IMR-90 (cell line): ENCODE measurements around the gene TMPRSS12. TPM values are rescaled to one million over a fixed set of nuclear protein-coding genes. Genes with fewer than 3 reads are reported as not detected.
A peak's percentile ranks its signal among the peaks of the same experiment; 100 is the strongest.

ENCODE experiments used
- ATAC-seq: fragments of 200-7000 bp; cut with Tn5 transposase; 2 replicates; pipeline ENCODE4 v1.9.1; 2020; ENCODE audit warnings: low read depth, mild to moderate bottlenecking, moderate library complexity
- BruUV-seq: library from RNA; stranded (reverse); fragments of 400-500 nt; replicated peaks from 2 replicates; lab custom pipeline; 2021; lab: Mats Ljungman, UMichigan
- CTCF ChIA-PET: fragments of 300-600 bp; formaldehyde crosslinking; extraction: SDS; loops from one replicate; lab custom pipeline; 2021; ENCODE audit warnings: antibody characterized with exemption; lab: Yijun Ruan, JAX
- POLR2A ChIA-PET: fragments of 300-600 bp; sonication (Branson Sonifier 250); formaldehyde crosslinking; loops from one replicate; lab custom pipeline; 2022; ENCODE audit warnings: antibody characterized with exemption; ENCODE audit not compliant: unreplicated experiment; lab: Charles Lee
- DNase-seq: peaks from one replicate; pipeline ENCODE4 v3.0.0; 2013
- H2AFZ ChIP-seq: replicated peaks from 2 replicates; pipeline ENCODE3; 2013; ENCODE audit warnings: low read length, mild to moderate bottlenecking; ENCODE audit not compliant: poor library complexity
- H2AK5ac ChIP-seq: 2 replicates; pipeline ENCODE4 v1.6.1; 2013; ENCODE audit warnings: low read depth, low read length, inconsistent platforms
- H2AK9ac ChIP-seq: replicated peaks from 2 replicates; pipeline ENCODE3; 2013; ENCODE audit warnings: mild to moderate bottlenecking, low read depth, low read length, moderate library complexity; ENCODE audit not compliant: poor library complexity
- H2BK120ac ChIP-seq: 2 replicates; pipeline ENCODE4 v1.6.1; 2013; ENCODE audit warnings: low read depth, low read length, inconsistent platforms
- H2BK15ac ChIP-seq: 3 replicates; pipeline ENCODE4 v1.6.1; 2013; ENCODE audit warnings: low read depth, low read length, inconsistent platforms
- H2BK20ac ChIP-seq: 2 replicates; pipeline ENCODE4 v1.6.1; 2013; ENCODE audit warnings: low read depth, mild to moderate bottlenecking, inconsistent platforms, low read length, moderate library complexity
- H2BK5ac ChIP-seq: 2 replicates; pipeline ENCODE4 v1.6.1; 2013; ENCODE audit warnings: mild to moderate bottlenecking, low read depth, low read length, inconsistent platforms; ENCODE audit not compliant: poor library complexity, severe bottlenecking
- H3K14ac ChIP-seq: replicated peaks from 2 replicates; pipeline ENCODE4 v1.6.1; 2013; ENCODE audit warnings: low read depth, low read length, inconsistent platforms
- H3K18ac ChIP-seq: 2 replicates; pipeline ENCODE4 v1.6.1; 2013; ENCODE audit warnings: low read depth, low read length, control low read depth
- H3K23ac ChIP-seq: 2 replicates; pipeline ENCODE4 v1.6.1; 2013; ENCODE audit warnings: low read depth, low read length, inconsistent platforms
- H3K27ac ChIP-seq: 2 replicates; pipeline ENCODE4 v1.5.1; 2013; ENCODE audit warnings: mild to moderate bottlenecking, control low read depth, low read length; ENCODE audit not compliant: insufficient read depth
- H3K27me3 ChIP-seq: 2 replicates; pipeline ENCODE4 v1.6.1; 2013; ENCODE audit warnings: low read length; ENCODE audit not compliant: control insufficient read depth, insufficient read depth
- H3K36me3 ChIP-seq: 2 replicates; pipeline ENCODE4 v1.6.1; 2013; ENCODE audit warnings: low read length, mixed read lengths; ENCODE audit not compliant: control insufficient read depth, insufficient read depth
- H3K4ac ChIP-seq: 2 replicates; pipeline ENCODE4 v1.6.1; 2013; ENCODE audit warnings: low read depth, low read length, inconsistent platforms
- H3K4me1 ChIP-seq: 2 replicates; pipeline ENCODE4 v1.6.1; 2013; ENCODE audit warnings: low read length, mixed read lengths; ENCODE audit not compliant: control insufficient read depth, insufficient read depth
- H3K4me2 ChIP-seq: 2 replicates; pipeline ENCODE4 v1.6.1; 2013; ENCODE audit warnings: low read depth, mild to moderate bottlenecking, control low read depth, low read length, moderate library complexity
- H3K4me3 ChIP-seq: 2 replicates; pipeline ENCODE4 v1.5.1; 2013; ENCODE audit warnings: low read depth, mild to moderate bottlenecking, control low read depth, low read length, moderate library complexity; ENCODE audit not compliant: insufficient read depth
- H3K56ac ChIP-seq: 2 replicates; pipeline ENCODE4 v1.6.1; 2013; ENCODE audit warnings: low read length, inconsistent platforms; ENCODE audit not compliant: insufficient read depth; ENCODE audit errors: extremely low read depth
- H3K79me1 ChIP-seq, 2 experiments: 2 replicates each; pipeline ENCODE4 v1.6.1; 2013; ENCODE audit warnings: low read length in 2 of 2, inconsistent platforms in 1 of 2, low read depth in 1 of 2
- H3K9ac ChIP-seq: 2 replicates; pipeline ENCODE4 v1.6.1; 2013; ENCODE audit warnings: low read depth, low read length, control low read depth
- H3K9me1 ChIP-seq: 2 replicates; pipeline ENCODE4 v1.6.1; 2013; ENCODE audit warnings: low read length, inconsistent platforms; ENCODE audit not compliant: insufficient read depth
- H3K9me3 ChIP-seq: 2 replicates; pipeline ENCODE4 v1.6.1; 2013; ENCODE audit warnings: low read length; ENCODE audit not compliant: control insufficient read depth, insufficient read depth
- H4K20me1 ChIP-seq: 2 replicates; pipeline ENCODE4 v1.6.1; 2013; ENCODE audit warnings: low read length, inconsistent platforms; ENCODE audit not compliant: insufficient read depth
- H4K5ac ChIP-seq: 2 replicates; pipeline ENCODE4 v1.6.1; 2013; ENCODE audit warnings: mild to moderate bottlenecking, low read depth, low read length, control low read depth
- H4K8ac ChIP-seq, 2 experiments: 2 replicates each; pipeline ENCODE4 v1.6.1; 2013; ENCODE audit warnings: low read depth in 2 of 2, low read length in 2 of 2, control low read depth in 1 of 2, inconsistent platforms in 1 of 2
- H4K91ac ChIP-seq: 2 replicates; pipeline ENCODE4 v1.6.1; 2013; ENCODE audit warnings: low read depth, low read length, inconsistent platforms; ENCODE audit not compliant: insufficient read depth
- CEBPB ChIP-seq: IDR thresholded peaks from 2 replicates; pipeline ENCODE4 v1.6.1; 2012; ENCODE audit warnings: low read depth, low read length, improper control_type of control experiment
- CHD1 ChIP-seq: IDR thresholded peaks from 2 replicates; pipeline ENCODE4 v1.6.1; 2012; ENCODE audit warnings: low read depth, low read length, improper control_type of control experiment
- ELK1 ChIP-seq: fragments of 150-350 bp; IDR thresholded peaks from 2 replicates; pipeline ENCODE4 v1.6.1; 2016; ENCODE audit warnings: low read depth, mild to moderate bottlenecking, low read length, moderate library complexity, borderline replicate concordance
- FOS ChIP-seq: fragments of 150-350 bp; IDR thresholded peaks from 2 replicates; pipeline ENCODE4 v1.6.1; 2016; ENCODE audit warnings: low read depth, low read length
- NFE2L2 ChIP-seq: fragments of 150-350 bp; IDR thresholded peaks from 2 replicates; pipeline ENCODE4 v1.6.1; 2016; ENCODE audit warnings: low read depth, mild to moderate bottlenecking, low read length
- RCOR1 ChIP-seq: IDR thresholded peaks from 2 replicates; pipeline ENCODE4 v1.6.1; 2012; ENCODE audit warnings: mild to moderate bottlenecking, low read length, improper control_type of control experiment; ENCODE audit not compliant: insufficient replicate concordance
- dilution Hi-C: fragments of 300-500 bp; cut with HindIII; formaldehyde crosslinking; loops from one replicate; pipeline ENCODE4 v1.14.3; 2018; ENCODE audit warnings: low sequenced_read_pairs; ENCODE audit not compliant: unreplicated experiment
- in situ Hi-C: fragments of 300-500 bp; cut with MboI; formaldehyde crosslinking; loops from 3 replicates; pipeline ENCODE4 v1.14.3; 2019; ENCODE audit warnings: low sequenced_read_pairs, inconsistent platforms, mixed read lengths
- intact Hi-C: fragments of 100-400 bp; cut with micrococcal nuclease; formaldehyde crosslinking; loops from 2 replicates; pipeline ENCODE4 v1.10.0; 2022
- polyA plus RNA-seq, 3 experiments: library from polyadenylated mRNA; depleted of rRNA; stranded (reverse); fragments of >200 nt; gene quantifications; 2 replicates each; pipeline ENCODE4 v1.2.3, GENCODE V29; 2012; ENCODE audit warnings: low replicate concordance in 1 of 3
- total RNA-seq: library from RNA; depleted of rRNA; stranded (reverse); fragments of >200 nt; gene quantifications from 2 replicates; pipeline ENCODE4 v1.2.3, GENCODE V29; 2012

The TMPRSS12 gene
- total and polyA plus RNA-seq, 2 of the 4 experiments (the other 2 are of a cell fraction): not detected

- no peak for ATAC-seq
- CTCF ChIA-PET: no interaction called here
- in situ Hi-C loops: no loop called here
Observed at GRCh38 chr12:50845021-50845647, 2.4 kb downstream of the TMPRSS12 start.

More at GRCh38 chr12:50845021-50845647, 2.4 kb downstream of the TMPRSS12 start:
- Histone ChIP-seq H3K18ac (no peak overlapping the region), H3K9ac (no peak overlapping the region), H3K9me1 (no peaks in the 10 kb centered on the region), H2AK5ac (no peak overlapping the region), H2AK9ac (no peak overlapping the region), H3K9me3 (peaks cover 6% of the 10 kb centered on the region), H4K8ac (no peak overlapping the region), H3K4me3 (no peak overlapping the region), H2BK20ac (no peak overlapping the region), H3K27me3 (no peaks in the 10 kb centered on the region), H2BK15ac (no peak overlapping the region), H3K27ac (no peak overlapping the region), H3K14ac (no peak overlapping the region), H3K4ac (no peak overlapping the region), H4K91ac (no peak overlapping the region), H2BK120ac (no peak overlapping the region), H3K56ac (no peak overlapping the region), H3K4me1 (no peaks in the 10 kb centered on the region), H3K4me2 (no peak overlapping the region), H2BK5ac (no peak overlapping the region), H4K5ac (no peak overlapping the region), H4K20me1 (no peaks in the 10 kb centered on the region), H3K79me1 (no peaks in the 10 kb centered on the region), H3K36me3 (no peaks in the 10 kb centered on the region), H3K23ac (no peak overlapping the region), H2AFZ (no peak overlapping the region)
- dilution Hi-C loops (no loop called here), intact Hi-C loops (loop anchor here (2.0 kb wide), 1 partner anchor 46 kb away; no protein-coding TSS in a partner anchor)
- POLR2A ChIA-PET: no interaction called here
- peak; percentile 33 for DNase-seq
- BruUV-seq: no TSS peak
- TF ChIP-seq RCOR1 (no peak), NFE2L2 (no peak), ELK1 (no peak), FOS (peak; percentile 28; the same call in 1 of the 2 replicates), CHD1 (no peak), CEBPB (no peak)
